ENCODE data around the gene CBLC. TPM values are rescaled to one million over a fixed set of nuclear protein-coding genes. Genes with fewer than 3 reads are reported as not detected.

CBLC gene
- total and polyA plus RNA-seq, 7 experiments from 2014 or later = not detected

DNA sequence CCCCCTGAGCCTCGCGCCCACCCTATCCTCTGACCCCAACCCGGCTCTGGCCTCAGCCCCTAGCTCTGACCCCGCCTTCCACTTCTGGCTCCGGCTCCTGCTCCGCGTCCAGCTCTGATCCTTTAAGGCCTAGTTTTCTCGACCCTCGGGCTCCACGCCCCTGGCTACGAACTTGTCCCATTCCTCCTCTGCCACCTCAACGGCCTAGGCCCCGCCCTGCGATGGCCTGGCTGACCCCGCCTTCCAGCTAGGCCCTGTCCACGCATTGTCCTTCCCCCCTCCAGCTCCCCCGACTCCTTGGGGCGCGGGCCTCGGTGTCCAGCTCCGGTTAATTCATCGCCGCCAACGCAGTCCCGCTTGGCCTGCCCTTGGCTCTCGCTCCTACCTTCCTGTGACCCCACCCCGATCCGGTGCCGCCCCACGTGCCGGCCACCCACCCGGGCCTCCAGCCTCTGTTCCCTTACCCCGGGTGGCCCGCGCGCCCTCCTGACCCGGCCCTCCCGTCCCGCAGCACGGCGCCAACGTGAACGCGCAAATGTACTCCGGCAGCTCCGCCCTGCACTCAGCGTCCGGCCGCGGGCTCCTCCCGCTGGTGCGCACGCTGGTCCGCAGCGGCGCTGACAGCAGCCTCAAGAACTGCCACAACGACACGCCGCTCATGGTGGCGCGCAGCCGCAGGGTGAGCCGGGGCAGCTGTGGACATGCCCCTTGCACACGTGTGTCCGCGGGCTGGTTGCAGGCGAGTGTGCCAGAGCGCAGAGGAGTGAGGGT, 19.8 kb upstream of the CBLC start:
- Histone ChIP-seq H3K27me3 (ENCODE audit: control insufficient read depth in 2 of 2, insufficient read depth in 2 of 2, low read length in 2 of 2) (no peaks in the 10 kb centered on the region), H3K36me3 (ENCODE audit: control insufficient read depth in 2 of 3, insufficient read depth in 3 of 3, low read length in 3 of 3) (peaks cover 0 to 42% (median 6%) of the 10 kb centered on the region in 3 experiments), H3K9me3 (ENCODE audit: control insufficient read depth in 2 of 3, low read length in 3 of 3) (no peaks in the 10 kb centered on the region), H3K4me1 (ENCODE audit: control insufficient read depth in 2 of 2, insufficient read depth in 2 of 2, low read length in 2 of 2) (peaks cover 25 to 29% of the 10 kb centered on the region in 2 donors), H3K27ac (ENCODE audit: low read depth, low read length) (no peak overlapping the region), H3K4me3 (ENCODE audit: low read length) (no peak overlapping the region)
- no peak overlapping the region for H3K4me3 Mint-ChIP-seq
- DNase-seq (no peak), ATAC-seq (no peak)
- peaks cover 0 to 50% (median 15%) of the 10 kb centered on the region in 5 donors for H3K36me3 Mint-ChIP-seq
- POLR2A ChIA-PET = interaction anchor here (1.2 to 1.3 kb wide), 2 partner anchors 8 to 12 kb away, joined by 4 read pairs; no protein-coding TSS in a partner anchor
- peaks cover 0 to 3% (median 0%) of the 10 kb centered on the region in 5 donors for H3K27me3 Mint-ChIP-seq
- peaks cover 15 to 62% (median 45%) of the 10 kb centered on the region in 7 donors for H3K4me1 Mint-ChIP-seq
- H3K9me3 Mint-ChIP-seq = peaks cover 0 to 1% (median 0%) of the 10 kb centered on the region in 11 donors
- intact Hi-C loops (cut with micrococcal nuclease) = no loop called here
- CTCF ChIA-PET = interaction anchor here (1.2 kb wide), 1 partner anchor 12 kb away, joined by 4 read pairs; no protein-coding TSS in a partner anchor
- peak overlapping the region in 7 of 9 donors; percentile 9 to 67 (median 49) for H3K27ac Mint-ChIP-seq

DNA sequence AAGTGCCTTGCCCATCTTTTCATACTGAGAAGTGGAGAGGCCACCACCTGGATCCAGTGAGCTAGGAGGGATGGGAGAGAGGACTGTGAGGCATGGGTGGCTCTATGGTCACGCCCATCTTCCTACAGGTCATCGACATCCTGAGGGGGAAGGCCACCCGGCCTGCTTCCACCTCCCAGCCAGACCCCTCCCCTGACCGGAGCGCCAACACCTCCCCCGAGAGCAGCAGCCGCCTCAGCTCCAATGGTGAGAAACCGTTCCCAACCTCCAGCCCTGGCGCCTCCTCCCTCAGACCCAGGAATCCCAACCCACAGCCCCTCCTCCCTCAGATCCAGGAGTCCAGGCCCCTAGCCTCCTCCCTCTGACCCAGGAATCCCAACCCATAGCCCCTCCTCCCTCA, 19.1 kb upstream of the CBLC start:
- no peak for DNase-seq
- H3K4me3 ChIP-seq (ENCODE audit: low read length) = no peak overlapping the region
- POLR2A ChIA-PET = no interaction called here
- Mint-ChIP-seq H3K4me1 (peaks cover 15 to 60% (median 46%) of the 10 kb centered on the region in 7 donors), H3K36me3 (peaks cover 0 to 48% (median 15%) of the 10 kb centered on the region in 5 donors), H3K9me3 (peaks cover 0 to 1% (median 0%) of the 10 kb centered on the region in 11 donors), H3K4me3 (no peak overlapping the region), H3K27me3 (no peaks in the 10 kb centered on the region), H3K27ac (peak overlapping the region in 5 of 9 donors; percentile 23 to 51 (median 42))
- intact Hi-C loops (cut with micrococcal nuclease) = no loop called here
- no peaks in the 10 kb centered on the region for H3K27me3 ChIP-seq (ENCODE audit: control insufficient read depth in 2 of 2, insufficient read depth in 2 of 2, low read length in 2 of 2)
- no peaks in the 10 kb centered on the region for H3K9me3 ChIP-seq (ENCODE audit: control insufficient read depth in 2 of 3, low read length in 3 of 3)
- H3K4me1 ChIP-seq (ENCODE audit: control insufficient read depth in 2 of 2, insufficient read depth in 2 of 2, low read length in 2 of 2) = peaks cover 21 to 27% of the 10 kb centered on the region in 2 donors
- H3K36me3 ChIP-seq (ENCODE audit: control insufficient read depth in 2 of 3, insufficient read depth in 3 of 3, low read length in 3 of 3) = peaks cover 0 to 42% (median 6%) of the 10 kb centered on the region in 3 experiments
- peak overlapping the region; percentile 14 for H3K27ac ChIP-seq (ENCODE audit: low read depth, low read length)
- ATAC-seq = no peak
- CTCF ChIA-PET = interaction anchor here (1.2 kb wide), 1 partner anchor 12 kb away, joined by 4 read pairs; no protein-coding TSS in a partner anchor

DNA sequence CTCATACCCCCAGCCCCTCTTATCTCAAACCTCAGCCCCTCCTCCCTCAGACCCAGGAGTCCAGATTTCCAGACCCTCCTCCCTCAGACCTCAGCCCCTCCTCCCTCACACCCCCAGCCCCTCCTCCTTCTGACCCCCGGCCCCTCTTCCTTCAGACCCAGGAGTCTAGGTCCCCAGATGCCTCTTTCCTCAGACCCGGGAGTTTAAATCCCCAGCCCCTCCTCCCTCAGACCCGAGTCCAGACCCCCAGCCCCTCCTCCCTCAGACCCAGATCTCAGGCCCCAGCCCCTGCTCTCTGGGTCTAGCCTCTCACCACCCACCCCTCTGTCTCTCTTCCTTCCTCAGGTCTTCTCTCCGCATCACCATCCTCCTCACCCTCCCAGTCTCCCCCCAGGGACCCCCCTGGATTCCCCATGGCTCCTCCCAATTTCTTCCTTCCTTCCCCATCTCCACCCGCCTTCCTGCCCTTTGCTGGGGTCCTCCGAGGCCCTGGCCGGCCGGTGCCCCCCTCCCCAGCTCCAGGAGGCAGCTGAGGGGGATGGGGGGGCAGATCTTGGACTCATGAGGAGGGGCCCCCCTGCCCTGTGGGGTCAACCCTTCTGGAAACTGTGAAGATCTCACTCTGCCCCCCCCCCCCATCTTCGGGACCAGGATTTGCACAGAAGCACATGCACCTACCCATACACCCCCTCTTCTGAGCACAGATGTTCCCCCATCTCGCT, 18.4 kb upstream of the CBLC start:
- CTCF ChIA-PET = interaction anchor here (1.2 kb wide), 1 partner anchor 11 kb away, joined by 4 read pairs; no protein-coding TSS in a partner anchor
- Mint-ChIP-seq H3K9me3 (peaks cover 0 to 1% (median 0%) of the 10 kb centered on the region in 11 donors), H3K4me1 (peaks cover 15 to 62% (median 46%) of the 10 kb centered on the region in 7 donors), H3K36me3 (peaks cover 0 to 49% (median 15%) of the 10 kb centered on the region in 5 donors), H3K27me3 (no peaks in the 10 kb centered on the region), H3K4me3 (no peak overlapping the region), H3K27ac (peak overlapping the region in 4 of 9 donors; percentile 73 to 82 (median 76))
- Histone ChIP-seq H3K4me1 (ENCODE audit: control insufficient read depth in 2 of 2, insufficient read depth in 2 of 2, low read length in 2 of 2) (peaks cover 19 to 27% of the 10 kb centered on the region in 2 donors), H3K27me3 (ENCODE audit: control insufficient read depth in 2 of 2, insufficient read depth in 2 of 2, low read length in 2 of 2) (no peaks in the 10 kb centered on the region), H3K9me3 (ENCODE audit: control insufficient read depth in 2 of 3, low read length in 3 of 3) (no peaks in the 10 kb centered on the region), H3K36me3 (ENCODE audit: control insufficient read depth in 2 of 3, insufficient read depth in 3 of 3, low read length in 3 of 3) (peaks cover 0 to 42% (median 6%) of the 10 kb centered on the region in 3 experiments), H3K4me3 (ENCODE audit: low read length) (no peak overlapping the region), H3K27ac (ENCODE audit: low read depth, low read length) (no peak overlapping the region)
- no peak for ATAC-seq
- intact Hi-C loops (cut with micrococcal nuclease) = no loop called here
- POLR2A ChIA-PET = no interaction called here
- no peak for DNase-seq

DNA sequence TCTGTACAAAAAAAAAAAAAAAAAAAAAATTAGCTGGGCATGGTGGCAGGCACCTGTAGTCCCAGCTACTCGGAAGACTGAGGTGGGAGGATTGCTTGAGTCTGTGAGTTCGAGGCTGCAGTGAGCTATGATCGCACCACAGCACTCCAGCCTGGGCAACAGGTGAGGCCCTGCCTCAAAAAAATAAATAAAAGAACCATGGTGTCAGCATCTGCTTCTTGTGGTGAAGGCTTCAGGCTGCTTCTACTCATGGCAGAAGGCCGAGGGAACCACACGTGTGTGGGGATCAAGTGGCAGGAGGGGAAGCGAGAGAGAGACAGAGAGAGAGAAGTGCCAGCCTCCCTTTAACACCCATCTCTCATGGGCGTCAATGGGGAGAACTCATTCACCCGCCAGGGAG, 15.7 kb upstream of the CBLC start:
- no peak for DNase-seq
- no peak for ATAC-seq
- H3K27me3 Mint-ChIP-seq = no peaks in the 10 kb centered on the region
- H3K4me1 Mint-ChIP-seq = peaks cover 9 to 48% (median 40%) of the 10 kb centered on the region in 7 donors
- H3K36me3 ChIP-seq (ENCODE audit: control insufficient read depth in 2 of 3, insufficient read depth in 3 of 3, low read length in 3 of 3) = peaks cover 0 to 30% (median 6%) of the 10 kb centered on the region in 3 experiments
- no peak overlapping the region for H3K27ac ChIP-seq (ENCODE audit: low read depth, low read length)
- peaks cover 0 to 37% (median 15%) of the 10 kb centered on the region in 5 donors for H3K36me3 Mint-ChIP-seq
- ChIA-PET CTCF (interaction anchor here (1.2 kb wide), 1 partner anchor 9 kb away, joined by 3 read pairs; no protein-coding TSS in a partner anchor), POLR2A (interaction anchor here (1.0 kb wide), 1 partner anchor 12 kb away, joined by 3 read pairs; no protein-coding TSS in a partner anchor)
- intact Hi-C loops (cut with micrococcal nuclease) = no loop called here
- H3K4me3 ChIP-seq (ENCODE audit: low read length) = no peak overlapping the region
- H3K9me3 Mint-ChIP-seq = peaks cover 0 to 1% (median 0%) of the 10 kb centered on the region in 11 donors
- H3K9me3 ChIP-seq (ENCODE audit: control insufficient read depth in 2 of 3, low read length in 3 of 3) = no peaks in the 10 kb centered on the region
- H3K4me3 Mint-ChIP-seq = no peak overlapping the region
- peak overlapping the region in 7 of 9 donors; percentile 33 to 92 (median 65) for H3K27ac Mint-ChIP-seq
- H3K27me3 ChIP-seq (ENCODE audit: control insufficient read depth in 2 of 2, insufficient read depth in 2 of 2, low read length in 2 of 2) = no peaks in the 10 kb centered on the region
- H3K4me1 ChIP-seq (ENCODE audit: control insufficient read depth in 2 of 2, insufficient read depth in 2 of 2, low read length in 2 of 2) = peaks cover 0 to 14% of the 10 kb centered on the region in 2 donors

DNA sequence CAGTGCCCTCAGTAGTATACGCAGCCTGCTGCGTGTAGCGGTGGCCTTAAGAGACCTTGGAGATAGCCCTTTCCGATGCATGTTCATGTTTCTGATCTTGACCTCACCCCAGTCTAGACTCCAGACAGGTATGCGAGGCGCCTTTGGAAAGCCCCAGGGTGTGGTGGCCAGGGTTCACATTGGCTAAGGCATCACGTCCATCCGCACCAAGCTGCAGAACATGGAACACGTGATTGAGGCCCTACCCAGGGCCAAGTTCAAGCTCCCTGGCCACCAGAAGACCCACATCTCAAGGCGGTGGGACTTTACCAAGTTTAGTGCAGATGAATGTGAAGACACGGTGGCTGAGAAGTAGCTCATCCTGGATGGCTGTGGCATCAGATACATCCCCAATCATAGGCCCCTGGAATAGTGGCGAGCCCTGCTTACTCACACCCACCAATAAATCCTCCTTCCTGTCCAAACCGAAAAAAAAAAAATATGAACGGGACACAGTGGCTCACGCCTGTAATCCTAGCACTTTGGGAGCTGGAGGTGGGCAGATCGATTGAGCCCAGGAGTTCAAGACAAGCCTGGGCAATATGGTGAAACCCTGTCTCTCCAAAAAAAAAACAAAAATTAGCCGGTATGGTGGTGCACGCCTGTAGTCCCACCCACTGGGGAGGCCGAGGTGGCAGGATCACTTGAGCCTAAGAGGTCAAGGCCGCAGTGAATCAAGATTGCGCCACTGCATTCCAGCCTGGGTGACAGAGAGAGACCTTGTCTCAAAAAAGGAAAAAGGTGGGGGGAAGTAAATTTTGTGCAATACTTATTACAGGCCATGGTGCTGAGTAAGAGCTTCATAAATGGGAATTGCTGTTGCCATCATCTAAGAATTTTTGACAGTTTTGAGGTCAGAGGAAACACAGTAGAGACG, 12.4 kb upstream of the CBLC start:
- intact Hi-C loops (cut with micrococcal nuclease) = no loop called here
- Histone ChIP-seq H3K27me3 (ENCODE audit: control insufficient read depth in 2 of 2, insufficient read depth in 2 of 2, low read length in 2 of 2) (no peaks in the 10 kb centered on the region), H3K4me1 (ENCODE audit: control insufficient read depth in 2 of 2, insufficient read depth in 2 of 2, low read length in 2 of 2) (peaks cover 6 to 11% of the 10 kb centered on the region in 2 donors), H3K9me3 (ENCODE audit: control insufficient read depth in 2 of 3, low read length in 3 of 3) (no peaks in the 10 kb centered on the region), H3K27ac (ENCODE audit: low read depth, low read length) (no peak overlapping the region), H3K36me3 (ENCODE audit: control insufficient read depth in 2 of 3, insufficient read depth in 3 of 3, low read length in 3 of 3) (no peaks in the 10 kb centered on the region), H3K4me3 (ENCODE audit: low read length) (no peak overlapping the region)
- H3K36me3 Mint-ChIP-seq = peaks cover 0 to 27% (median 4%) of the 10 kb centered on the region in 5 donors
- H3K27ac Mint-ChIP-seq = peak overlapping the region in 5 of 9 donors; percentile 3 to 62 (median 52)
- peaks cover under 1 to 60% (median 43%) of the 10 kb centered on the region in 7 donors for H3K4me1 Mint-ChIP-seq
- CTCF ChIA-PET = interaction anchor here (0.6 to 3.3 kb wide), 6 partner anchors 8 to 484 kb away, joined by 3 to 27 read pairs (median 6); no protein-coding TSS in a partner anchor
- DNase-seq (no peak), ATAC-seq (peak; percentile 5)
- no peaks in the 10 kb centered on the region for H3K27me3 Mint-ChIP-seq
- H3K4me3 Mint-ChIP-seq = no peak overlapping the region
- POLR2A ChIA-PET = interaction anchor here (0.8 to 2.0 kb wide), 3 partner anchors 8 to 10 kb away, joined by 3 to 6 read pairs (median 4); no protein-coding TSS in a partner anchor
- peaks cover 0 to 2% (median 0%) of the 10 kb centered on the region in 11 donors for H3K9me3 Mint-ChIP-seq
